ENCODE data around the gene LIN7B. TPM values are rescaled to one million over a fixed set of nuclear protein-coding genes. Genes with fewer than 3 reads are reported as not detected.

The LIN7B gene
- total RNA-seq, 2 donors from 2014 or later: 9.5 to 14.9 TPM

DNA sequence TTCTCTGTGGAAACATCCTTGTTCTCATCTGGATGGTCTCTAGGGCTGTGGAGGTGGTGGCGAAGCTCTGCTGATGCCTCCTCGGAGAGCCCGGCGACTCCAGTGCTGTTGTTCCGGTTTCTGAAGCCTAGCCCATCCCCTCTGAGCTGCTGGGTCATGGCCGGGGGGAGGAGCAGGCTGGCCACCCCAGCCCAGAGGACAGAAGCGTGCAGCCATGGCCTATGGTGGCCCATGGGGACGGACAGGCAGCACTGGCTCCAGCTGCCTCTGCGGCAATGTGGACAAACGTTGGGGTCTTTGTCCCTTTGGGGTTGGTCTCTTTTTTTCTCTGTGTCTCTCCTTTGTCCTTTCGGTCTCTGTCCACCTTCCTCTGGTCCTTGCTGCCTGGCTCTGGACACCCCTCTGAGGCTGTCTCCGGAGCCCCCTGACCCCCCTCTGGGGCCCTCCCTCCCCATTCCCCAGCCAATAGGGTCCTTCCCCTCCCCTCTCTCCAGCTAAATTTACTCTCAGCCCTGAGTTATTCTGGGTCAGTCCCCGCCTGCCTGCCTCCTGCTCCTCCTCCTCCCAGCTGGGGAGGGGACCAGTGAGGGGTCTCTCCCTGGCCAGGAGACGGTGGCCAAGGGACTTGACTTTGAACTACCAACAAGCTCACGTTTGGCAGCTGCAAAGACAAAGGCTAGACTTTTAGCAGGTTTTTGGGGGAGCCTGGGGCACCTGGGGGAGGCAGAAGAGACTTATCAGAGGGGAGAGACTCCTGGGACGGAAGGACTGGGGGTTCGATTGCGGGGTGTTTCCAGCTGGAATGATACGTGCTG, 41.0 kb downstream of the LIN7B start, which contains the start of gene HRC:
Gene HRC (minus strand): TSS at position 392 of the 815 bp plus-strand sequence. CDS start 159 bp downstream, at position 233.
- no peak for DNase-seq
- peaks cover 2% of the 10 kb centered on the region for H3K36me3 Mint-ChIP-seq (ENCODE audit: low read depth)
- Histone ChIP-seq H3K9ac (ENCODE audit: extremely low read depth, low read length, poor library complexity, severe bottlenecking) (no peak within 1 kb of the TSS), H3K4me1 (ENCODE audit: control insufficient read depth, insufficient read depth, low read length) (peaks cover 6% of the 10 kb centered on the region), H3K27me3 (ENCODE audit: control insufficient read depth, insufficient read depth, low read length, poor library complexity, severe bottlenecking) (peaks cover 14% of the 10 kb centered on the region), H3K9me3 (ENCODE audit: control insufficient read depth, low read length) (no peaks in the 10 kb centered on the region), H3K27ac (ENCODE audit: low read depth, low read length) (no peak within 1 kb of the TSS), H3K36me3 (ENCODE audit: control insufficient read depth, insufficient read depth, low read length) (no peaks in the 10 kb centered on the region), H3K4me3 (ENCODE audit: low read length) (no peak within 1 kb of the TSS)
- peaks cover 4% of the 10 kb centered on the region for H3K9me3 Mint-ChIP-seq
- no peak within 1 kb of the TSS for H3K4me3 Mint-ChIP-seq
- peaks cover 71% of the 10 kb centered on the region for H3K27me3 Mint-ChIP-seq (ENCODE audit: insufficient read depth)
- H3K27ac Mint-ChIP-seq: no peak within 1 kb of the TSS
- H3K4me1 Mint-ChIP-seq: peaks cover 12% of the 10 kb centered on the region
- TF ChIP-seq, protein P1, sequence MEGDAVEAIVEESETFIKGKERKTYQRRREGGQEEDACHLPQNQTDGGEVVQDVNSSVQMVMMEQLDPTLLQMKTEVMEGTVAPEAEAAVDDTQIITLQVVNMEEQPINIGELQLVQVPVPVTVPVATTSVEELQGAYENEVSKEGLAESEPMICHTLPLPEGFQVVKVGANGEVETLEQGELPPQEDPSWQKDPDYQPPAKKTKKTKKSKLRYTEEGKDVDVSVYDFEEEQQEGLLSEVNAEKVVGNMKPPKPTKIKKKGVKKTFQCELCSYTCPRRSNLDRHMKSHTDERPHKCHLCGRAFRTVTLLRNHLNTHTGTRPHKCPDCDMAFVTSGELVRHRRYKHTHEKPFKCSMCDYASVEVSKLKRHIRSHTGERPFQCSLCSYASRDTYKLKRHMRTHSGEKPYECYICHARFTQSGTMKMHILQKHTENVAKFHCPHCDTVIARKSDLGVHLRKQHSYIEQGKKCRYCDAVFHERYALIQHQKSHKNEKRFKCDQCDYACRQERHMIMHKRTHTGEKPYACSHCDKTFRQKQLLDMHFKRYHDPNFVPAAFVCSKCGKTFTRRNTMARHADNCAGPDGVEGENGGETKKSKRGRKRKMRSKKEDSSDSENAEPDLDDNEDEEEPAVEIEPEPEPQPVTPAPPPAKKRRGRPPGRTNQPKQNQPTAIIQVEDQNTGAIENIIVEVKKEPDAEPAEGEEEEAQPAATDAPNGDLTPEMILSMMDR (conservative IDR thresholded peaks at IDR 0.05): no peak
- 78 to 89% methylated on average over 9 to 19 of the region's 19 CpGs for WGBS, 2 experiments (ENCODE audit: insufficient coverage in 1 of 2, insufficient read length in 1 of 2)

DNA sequence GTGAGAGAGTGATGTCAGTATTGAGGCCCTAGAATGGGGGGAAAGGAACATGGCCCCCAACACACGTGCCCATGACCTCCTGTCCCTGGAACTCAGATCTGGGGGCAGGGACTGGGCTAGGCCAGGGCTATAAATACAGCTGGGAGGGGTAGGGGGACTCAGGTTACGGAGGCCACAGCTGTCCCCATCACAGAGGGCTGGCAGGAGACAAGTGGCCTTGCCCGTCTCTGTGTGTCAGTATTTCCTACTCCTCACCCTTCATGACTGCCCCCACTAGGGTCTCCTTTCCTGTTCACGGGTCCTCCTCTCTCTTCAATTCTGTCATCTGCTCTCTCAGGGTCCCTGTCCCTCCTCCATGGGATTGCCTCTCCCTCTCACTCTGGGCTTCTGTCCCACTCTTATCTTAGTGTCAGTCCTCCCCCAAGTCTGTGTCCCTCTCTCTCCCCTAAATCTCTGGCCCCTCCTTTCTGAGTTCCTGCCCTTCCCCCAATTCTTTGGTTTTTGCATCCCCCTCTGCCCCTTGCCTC, 41.7 kb downstream of the LIN7B start:
- TF ChIP-seq, protein P1 (conservative IDR thresholded peaks at IDR 0.05): no peak
- 11 to 59% methylated on average over 2 to 4 of the region's 4 CpGs for WGBS, 2 experiments (ENCODE audit: insufficient coverage in 1 of 2, insufficient read length in 1 of 2)
- Mint-ChIP-seq H3K9me3 (peaks cover 4% of the 10 kb centered on the region), H3K4me1 (peaks cover 12% of the 10 kb centered on the region), H3K36me3 (ENCODE audit: low read depth) (peaks cover 2% of the 10 kb centered on the region), H3K27me3 (ENCODE audit: insufficient read depth) (peaks cover 71% of the 10 kb centered on the region), H3K4me3 (no peak overlapping the region), H3K27ac (no peak overlapping the region)
- DNase-seq: peak; percentile 63
- H3K36me3 ChIP-seq (ENCODE audit: control insufficient read depth, insufficient read depth, low read length): no peaks in the 10 kb centered on the region
- no peak overlapping the region for H3K27ac ChIP-seq (ENCODE audit: low read depth, low read length)
- peaks cover 2% of the 10 kb centered on the region for H3K4me1 ChIP-seq (ENCODE audit: control insufficient read depth, insufficient read depth, low read length)
- no peaks in the 10 kb centered on the region for H3K9me3 ChIP-seq (ENCODE audit: control insufficient read depth, low read length)
- H3K9ac ChIP-seq (ENCODE audit: extremely low read depth, low read length, poor library complexity, severe bottlenecking): no peak overlapping the region
- H3K4me3 ChIP-seq (ENCODE audit: low read length): no peak overlapping the region
- peaks cover 14% of the 10 kb centered on the region for H3K27me3 ChIP-seq (ENCODE audit: control insufficient read depth, insufficient read depth, low read length, poor library complexity, severe bottlenecking)

DNA sequence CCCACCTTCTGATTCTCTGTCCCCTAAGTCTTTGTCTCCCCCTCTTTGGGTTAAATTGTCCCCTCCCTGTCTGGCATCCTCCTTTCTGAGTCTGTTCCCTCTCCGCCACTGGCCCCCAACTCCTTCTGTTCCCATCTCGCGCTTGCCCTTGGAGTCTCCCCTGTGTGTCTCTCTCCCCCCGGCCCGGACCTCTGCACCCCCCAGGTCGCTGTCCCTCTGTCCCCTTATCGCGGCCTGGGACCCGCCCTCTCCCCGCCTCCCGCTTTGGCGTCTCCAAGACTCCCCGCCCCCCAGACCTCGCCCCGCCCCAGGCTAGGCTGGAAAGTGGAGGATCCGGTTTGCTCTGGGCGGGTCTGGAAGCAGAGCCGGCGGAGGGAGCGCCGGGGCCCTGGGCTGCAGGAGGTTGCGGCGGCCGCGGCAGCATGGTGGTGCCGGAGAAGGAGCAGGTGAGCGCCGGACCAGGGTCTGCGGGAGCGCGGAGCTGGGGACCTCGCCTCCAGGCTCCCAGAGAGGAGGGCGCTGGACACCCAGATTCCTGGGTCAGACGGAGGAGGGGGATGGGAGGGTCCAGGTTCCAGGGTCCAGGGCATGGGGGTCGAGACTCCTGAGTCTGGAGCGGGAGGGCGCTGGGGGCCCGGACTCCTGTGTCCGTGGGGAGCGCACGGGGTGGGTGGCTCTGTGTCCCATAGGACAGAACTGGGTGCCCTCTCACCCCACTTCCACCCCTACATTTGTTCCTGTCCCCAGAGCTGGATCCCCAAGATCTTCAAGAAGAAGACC, 43.5 kb downstream of the LIN7B start, which contains the start of gene TRPM4:
Gene TRPM4 (plus strand): TSS at position 348 of the 780 bp plus-strand sequence. CDS start 75 bp downstream, at position 423.
- WGBS, 2 experiments (ENCODE audit: insufficient coverage in 1 of 2, insufficient read length in 1 of 2): 0% methylated on average over 12 to 41 of the region's 41 CpGs
- no peak within 1 kb of the TSS for H3K27ac ChIP-seq (ENCODE audit: low read depth, low read length)

More for the DNA sequence above, 43.5 kb downstream of the LIN7B start, which contains the start of gene TRPM4:
- H3K4me1 ChIP-seq (ENCODE audit: control insufficient read depth, insufficient read depth, low read length): no peaks in the 10 kb centered on the region
- TF ChIP-seq, protein P1 (conservative IDR thresholded peaks at IDR 0.05): no peak
- H3K36me3 ChIP-seq (ENCODE audit: control insufficient read depth, insufficient read depth, low read length): no peaks in the 10 kb centered on the region
- H3K9ac ChIP-seq (ENCODE audit: extremely low read depth, low read length, poor library complexity, severe bottlenecking): peak within 1 kb of the TSS; percentile 83
- Mint-ChIP-seq H3K9me3 (no peaks in the 10 kb centered on the region), H3K4me3 (peak within 1 kb of the TSS; percentile 73), H3K27ac (peak within 1 kb of the TSS; percentile 44), H3K27me3 (ENCODE audit: insufficient read depth) (peaks cover 53% of the 10 kb centered on the region), H3K4me1 (peaks cover 12% of the 10 kb centered on the region), H3K36me3 (ENCODE audit: low read depth) (peaks cover 2% of the 10 kb centered on the region)
- peaks cover 8% of the 10 kb centered on the region for H3K27me3 ChIP-seq (ENCODE audit: control insufficient read depth, insufficient read depth, low read length, poor library complexity, severe bottlenecking)
- H3K9me3 ChIP-seq (ENCODE audit: control insufficient read depth, low read length): no peaks in the 10 kb centered on the region
- peak; percentile 98 for DNase-seq
- peak within 1 kb of the TSS; percentile 88 for H3K4me3 ChIP-seq (ENCODE audit: low read length)
